Activated CD4-positive, alpha-beta T cell treated with anti-CD3 and anti-CD28 coated beads for 24 hours (primary cell): Measurements from ENCODE around the gene MED27.

Experiments
- DNase-seq, 2 donors: peaks; one replicate each; pipeline ENCODE4 v3.0.0-alpha.2; 2020; ENCODE audit warnings: low read depth in 2 of 2

Gene MED27

GRCh38 chr9:131858147-131858546 is 221.5 kb downstream of the MED27 start:
- DNase-seq, result no peak

GRCh38 chr9:131856105-131856504 is 223.6 kb downstream of the MED27 start:
- no peak for DNase-seq

- no peak for DNase-seq
Observed at GRCh38 chr9:131854896-131855613, 224.6 kb downstream of the MED27 start.

GRCh38 chr9:131854334-131854733 is 225.3 kb downstream of the MED27 start:
- DNase-seq, result no peak

- DNase-seq, result no peak
Observed at GRCh38 chr9:131853434-131853833, 226.2 kb downstream of the MED27 start.

GRCh38 chr9:131851414-131851813 is 228.3 kb downstream of the MED27 start:
- DNase-seq, result no peak

- DNase-seq, result no peak
Observed at GRCh38 chr9:131849391-131849790, 230.3 kb downstream of the MED27 start.

GRCh38 chr9:131848570-131849160 is 231.0 kb downstream of the MED27 start:
- DNase-seq, result no peak

GRCh38 chr9:131847665-131848354 is 231.9 kb downstream of the MED27 start:
- no peak for DNase-seq

GRCh38 chr9:131845305-131846298 is 234.1 kb downstream of the MED27 start:
- DNase-seq, result no peak

GRCh38 chr9:131844745-131845118 is 234.9 kb downstream of the MED27 start:
- DNase-seq, result no peak

GRCh38 chr9:131843989-131844744 is 235.5 kb downstream of the MED27 start:
- no peak for DNase-seq

- no peak for DNase-seq
Observed at GRCh38 chr9:131841765-131842318, 237.8 kb downstream of the MED27 start.

GRCh38 chr9:131840751-131841702 is 238.6 kb downstream of the MED27 start:
- no peak for DNase-seq

- DNase-seq, result no peak
Observed at GRCh38 chr9:131840220-131840619, 239.4 kb downstream of the MED27 start.

- peak; percentile 26 to 35 for DNase-seq
Observed at GRCh38 chr9:131839281-131840084, 240.2 kb downstream of the MED27 start.

- no peak for DNase-seq
Observed at GRCh38 chr9:131838530-131839280, 241.0 kb downstream of the MED27 start.

GRCh38 chr9:131837836-131838235 is 241.8 kb downstream of the MED27 start:
- DNase-seq, result no peak
